SK-N-SH (cell line): ENCODE data around the gene MYO1D. TPM values are rescaled to one million over a fixed set of nuclear protein-coding genes. Genes with fewer than 3 reads are reported as not detected.

Experiments used
- CTCF ChIA-PET: fragments of 300-600, 350-600 bp; formaldehyde crosslinking; extraction: SDS; loops from one replicate; lab custom pipeline; 2021; lab: Yijun Ruan, JAX
- POLR2A ChIA-PET: fragments of 350-600 bp; sonication (Branson Sonifier 250); formaldehyde crosslinking; extraction: SDS; loops from one replicate; lab custom pipeline; 2020; ENCODE audit warnings: antibody characterized with exemption, inconsistent platforms; lab: Yijun Ruan, JAX
- DNase-seq: peaks from one replicate; pipeline ENCODE4 v3.0.0; 2012
- H2AFZ ChIP-seq: fragments of 200-600 bp; sonication (generic); 2 replicates; pipeline ENCODE4 v1.8.1; 2016; ENCODE audit warnings: antibody characterized with exemption, mild to moderate bottlenecking, low read depth
- H3F3A ChIP-seq: fragments of 200-600 bp; sonication (generic); replicated peaks from 2 replicates; pipeline ENCODE3; 2016; ENCODE audit warnings: antibody characterized with exemption, mild to moderate bottlenecking; ENCODE audit not compliant: insufficient read depth
- H3K27ac ChIP-seq, 2 experiments: fragments of 200-500 bp in 1 of 2; fragments of 200-600 bp in 1 of 2; sonication (Bioruptor generic) in 1 of 2; sonication (generic), shearing (Covaris generic) in 1 of 2; 2 replicates each; pipeline versions ENCODE4 v1.5.1 to v1.6.1; 2014 to 2016; ENCODE audit warnings: low read depth in 2 of 2, inconsistent platforms in 1 of 2, low read length in 1 of 2, mild to moderate bottlenecking in 1 of 2, mixed read lengths in 1 of 2
- H3K27me3 ChIP-seq: fragments of 200-600 bp; sonication (generic), shearing (Covaris generic); 2 replicates; pipeline ENCODE4 v1.6.1; 2016; ENCODE audit warnings: mixed run types; ENCODE audit not compliant: insufficient read depth
- H3K36me3 ChIP-seq, 2 experiments: fragments of 200-500 bp in 1 of 2; fragments of 200-600 bp in 1 of 2; sonication (Bioruptor generic) in 1 of 2; sonication (generic) in 1 of 2; replicated peaks in 1 of 2; 2 replicates each; pipeline versions ENCODE3 to v1.5.1; 2014 to 2016; ENCODE audit warnings: low read length in 1 of 2, mild to moderate bottlenecking in 1 of 2; ENCODE audit not compliant: insufficient read depth in 2 of 2, control insufficient read depth in 1 of 2
- H3K4me1 ChIP-seq, 2 experiments: fragments of 200-500 bp in 1 of 2; fragments of 200-600 bp in 1 of 2; sonication (Bioruptor generic) in 1 of 2; sonication (generic), shearing (Covaris generic) in 1 of 2; 2 replicates each; pipeline versions ENCODE4 v1.5.1 to v1.6.1; 2014 to 2016; ENCODE audit warnings: low read depth in 1 of 2, low read length in 1 of 2, mixed run types in 1 of 2; ENCODE audit not compliant: insufficient read depth in 2 of 2, control insufficient read depth in 1 of 2
- H3K4me2 ChIP-seq: fragments of 200-600 bp; sonication (generic), shearing (Covaris generic); 2 replicates; pipeline ENCODE4 v1.6.1; 2017; ENCODE audit warnings: mixed run types
- H3K4me3 ChIP-seq, 2 experiments: fragments of 200-500 bp in 1 of 2; fragments of 200-600 bp in 1 of 2; sonication (Bioruptor generic) in 1 of 2; sonication (generic), shearing (Covaris generic) in 1 of 2; 2 replicates each; pipeline versions ENCODE4 v1.5.1 to v1.8.1; 2014 to 2016; ENCODE audit warnings: low read depth in 2 of 2, inconsistent platforms in 1 of 2, low read length in 1 of 2, mild to moderate bottlenecking in 1 of 2, mixed read lengths in 1 of 2, moderate library complexity in 1 of 2
- H3K79me2 ChIP-seq: fragments of 200-600 bp; sonication (generic); 2 replicates; pipeline ENCODE4 v1.8.1; 2017; ENCODE audit warnings: mild to moderate bottlenecking; ENCODE audit not compliant: insufficient read depth
- H3K9ac ChIP-seq: fragments of 200-600 bp; sonication (generic); 2 replicates; pipeline ENCODE4 v1.6.1; 2017; ENCODE audit warnings: mixed run types
- H3K9me2 ChIP-seq: fragments of 200-600 bp; sonication (generic); 2 replicates; pipeline ENCODE4 v1.6.1; 2017; ENCODE audit warnings: mixed run types
- H3K9me3 ChIP-seq: fragments of 200-600 bp; sonication (generic); 2 replicates; pipeline ENCODE4 v1.6.1; 2017; ENCODE audit warnings: mixed run types, mild to moderate bottlenecking, moderate library complexity
- H4K20me1 ChIP-seq: fragments of 200-600 bp; sonication (generic); 2 replicates; pipeline ENCODE4 v1.6.1; 2017; ENCODE audit warnings: mild to moderate bottlenecking, mixed run types; ENCODE audit not compliant: insufficient read depth
- EP300 ChIP-seq, 2 experiments: IDR thresholded peaks; 2 replicates each; pipeline versions ENCODE4 v1.4.0 to v1.6.1; 2012; ENCODE audit warnings: borderline replicate concordance in 1 of 2, low read depth in 1 of 2, low read length in 1 of 2
- FOXJ3 ChIP-seq: sonication (generic); formaldehyde crosslinking; IDR thresholded peaks from 2 replicates; pipeline ENCODE4 v1.5.1; 2020; ENCODE audit warnings: mild to moderate bottlenecking, missing genetic modification reagents
- FOXM1 ChIP-seq: IDR thresholded peaks from 2 replicates; pipeline ENCODE4 v1.4.0; 2012; ENCODE audit warnings: low read depth, mild to moderate bottlenecking
- MEF2A ChIP-seq: IDR thresholded peaks from 2 replicates; pipeline ENCODE4 v1.4.0; 2012; ENCODE audit warnings: low read depth, borderline replicate concordance
- NFIC ChIP-seq: IDR thresholded peaks from 2 replicates; pipeline ENCODE4 v1.4.0; 2012; ENCODE audit warnings: borderline replicate concordance
- RFX5 ChIP-seq: IDR thresholded peaks from 2 replicates; pipeline ENCODE4 v1.6.1; 2012; ENCODE audit warnings: mild to moderate bottlenecking, improper control_type of control experiment, low read length
- RXRA ChIP-seq: IDR thresholded peaks from 2 replicates; pipeline ENCODE4 v1.4.0; 2012; ENCODE audit warnings: low read depth, mild to moderate bottlenecking, borderline replicate concordance
- SIN3A ChIP-seq: IDR thresholded peaks from 2 replicates; pipeline ENCODE4 v1.6.1; 2012; ENCODE audit warnings: low read depth, mild to moderate bottlenecking, low read length, moderate library complexity, borderline replicate concordance
- SMC3 ChIP-seq: IDR thresholded peaks from 2 replicates; pipeline ENCODE4 v1.6.1; 2012; ENCODE audit warnings: low read depth, low read length, improper control_type of control experiment
- TAF1 ChIP-seq: IDR thresholded peaks from 2 replicates; pipeline ENCODE4 v1.6.1; 2012; ENCODE audit warnings: low read depth, mild to moderate bottlenecking, low read length, moderate library complexity, borderline replicate concordance
- YY1 ChIP-seq: IDR thresholded peaks from 2 replicates; pipeline ENCODE4 v1.4.0; 2012; ENCODE audit warnings: low read depth, mild to moderate bottlenecking
- ZBTB33 ChIP-seq: IDR thresholded peaks from 2 replicates; pipeline ENCODE4 v1.4.0; 2012; ENCODE audit warnings: low read depth, borderline replicate concordance
- WGBS: methylation state at CpG from one replicate; pipeline ENCODE4 v1.1.6; 2017; ENCODE audit warnings: low lambda C conversion rate; 5-methylcytosine and 5-hydroxymethylcytosine counted together
- polyA plus RNA-seq, 3 experiments: library from polyadenylated mRNA; depleted of rRNA; stranded (reverse); fragments of >200 nt; gene quantifications; 2 replicates each; pipeline ENCODE4 v1.2.3, GENCODE V29; 2012
- TF ChIP-seq, protein P1 (sequence below): fragments of 150-350 bp; IDR thresholded peaks from 2 replicates; pipeline ENCODE4 v1.6.1; 2016; ENCODE audit warnings: mild to moderate bottlenecking, low read depth, low read length
- TF ChIP-seq, protein P2 (sequence below): IDR thresholded peaks from 2 replicates; pipeline ENCODE4 v1.4.0; 2012; ENCODE audit warnings: low read depth, borderline replicate concordance

MYO1D gene
- polyA plus RNA-seq, 1 of the 3 experiments (the other 2 are of a cell fraction) = 20.4 TPM

GRCh38 chr17:32461498-32461852 lies 415.4 kb downstream of the MYO1D start:
- H3K9me2 ChIP-seq = no peaks in the 10 kb centered on the region
- CTCF ChIA-PET = interaction anchor here (0.6 to 6.8 kb wide), 38 partner anchors 9 to 475 kb away, joined by 3 to 102 read pairs (median 6); partner anchors contain the start of genes CDK5R1 and PSMD11
- TF ChIP-seq, protein P1, sequence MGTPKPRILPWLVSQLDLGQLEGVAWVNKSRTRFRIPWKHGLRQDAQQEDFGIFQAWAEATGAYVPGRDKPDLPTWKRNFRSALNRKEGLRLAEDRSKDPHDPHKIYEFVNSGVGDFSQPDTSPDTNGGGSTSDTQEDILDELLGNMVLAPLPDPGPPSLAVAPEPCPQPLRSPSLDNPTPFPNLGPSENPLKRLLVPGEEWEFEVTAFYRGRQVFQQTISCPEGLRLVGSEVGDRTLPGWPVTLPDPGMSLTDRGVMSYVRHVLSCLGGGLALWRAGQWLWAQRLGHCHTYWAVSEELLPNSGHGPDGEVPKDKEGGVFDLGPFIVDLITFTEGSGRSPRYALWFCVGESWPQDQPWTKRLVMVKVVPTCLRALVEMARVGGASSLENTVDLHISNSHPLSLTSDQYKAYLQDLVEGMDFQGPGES = no peak
- TF ChIP-seq, protein P2, sequence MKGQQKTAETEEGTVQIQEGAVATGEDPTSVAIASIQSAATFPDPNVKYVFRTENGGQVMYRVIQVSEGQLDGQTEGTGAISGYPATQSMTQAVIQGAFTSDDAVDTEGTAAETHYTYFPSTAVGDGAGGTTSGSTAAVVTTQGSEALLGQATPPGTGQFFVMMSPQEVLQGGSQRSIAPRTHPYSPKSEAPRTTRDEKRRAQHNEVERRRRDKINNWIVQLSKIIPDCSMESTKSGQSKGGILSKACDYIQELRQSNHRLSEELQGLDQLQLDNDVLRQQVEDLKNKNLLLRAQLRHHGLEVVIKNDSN = no peak
- no peak for TF ChIP-seq FOXM1
- no peak for TF ChIP-seq EP300 (IDR thresholded peaks at IDR 0.05; ENCODE audit: borderline replicate concordance in 1 of 2, low read depth in 1 of 2, low read length in 1 of 2)
- no peak for TF ChIP-seq SIN3A
- no peak for TF ChIP-seq TAF1
- TF ChIP-seq NFIC = no peak
- TF ChIP-seq ZBTB33 = no peak
- TF ChIP-seq YY1 = no peak
- no peak for TF ChIP-seq RXRA
- TF ChIP-seq RFX5 = no peak
- no peak for TF ChIP-seq MEF2A
- TF ChIP-seq SMC3 = no peak
- H3F3A ChIP-seq = peaks cover 26% of the 10 kb centered on the region
- no peaks in the 10 kb centered on the region for H3K4me1 ChIP-seq
- peaks cover 55% of the 10 kb centered on the region for H4K20me1 ChIP-seq
- no peak overlapping the region for H2AFZ ChIP-seq
- H3K9me3 ChIP-seq = no peaks in the 10 kb centered on the region
- H3K4me3 ChIP-seq = no peak overlapping the region
- H3K27me3 ChIP-seq = no peaks in the 10 kb centered on the region
- WGBS = 73% methylated on average over 4 of the region's 4 CpGs
- POLR2A ChIA-PET = no interaction called here
- peaks cover 42 to 55% of the 10 kb centered on the region in 2 experiments for H3K36me3 ChIP-seq
- H3K4me2 ChIP-seq = no peak overlapping the region
- DNase-seq = no peak
- no peak overlapping the region for H3K9ac ChIP-seq
- no peak overlapping the region for H3K27ac ChIP-seq
- peaks cover 84% of the 10 kb centered on the region for H3K79me2 ChIP-seq

GRCh38 chr17:32460054-32460453 lies 416.9 kb downstream of the MYO1D start:
- Histone ChIP-seq H3K9me3 (no peaks in the 10 kb centered on the region), H2AFZ (no peak overlapping the region), H3K9me2 (no peaks in the 10 kb centered on the region), H3F3A (peaks cover 26% of the 10 kb centered on the region), H3K27me3 (no peaks in the 10 kb centered on the region), H3K4me1 (no peaks in the 10 kb centered on the region), H4K20me1 (peaks cover 55% of the 10 kb centered on the region), H3K79me2 (peaks cover 92% of the 10 kb centered on the region), H3K27ac (no peak overlapping the region), H3K4me2 (no peak overlapping the region), H3K9ac (no peak overlapping the region), H3K4me3 (no peak overlapping the region), H3K36me3 (peaks cover 42 to 53% of the 10 kb centered on the region in 2 experiments)
- no peak for TF ChIP-seq FOXJ3 (CRISPR knock-in tag)
- POLR2A ChIA-PET = no interaction called here
- no peak for DNase-seq
- WGBS = 90% methylated on average over 4 of the region's 4 CpGs
- CTCF ChIA-PET = interaction anchor here (3.9 to 6.8 kb wide), 3 partner anchors 12 to 26 kb away, joined by 39 to 102 read pairs (median 62); partner anchors contain the start of gene CDK5R1
